ENCODE data around the gene KIAA0513.

Gene KIAA0513

DNA sequence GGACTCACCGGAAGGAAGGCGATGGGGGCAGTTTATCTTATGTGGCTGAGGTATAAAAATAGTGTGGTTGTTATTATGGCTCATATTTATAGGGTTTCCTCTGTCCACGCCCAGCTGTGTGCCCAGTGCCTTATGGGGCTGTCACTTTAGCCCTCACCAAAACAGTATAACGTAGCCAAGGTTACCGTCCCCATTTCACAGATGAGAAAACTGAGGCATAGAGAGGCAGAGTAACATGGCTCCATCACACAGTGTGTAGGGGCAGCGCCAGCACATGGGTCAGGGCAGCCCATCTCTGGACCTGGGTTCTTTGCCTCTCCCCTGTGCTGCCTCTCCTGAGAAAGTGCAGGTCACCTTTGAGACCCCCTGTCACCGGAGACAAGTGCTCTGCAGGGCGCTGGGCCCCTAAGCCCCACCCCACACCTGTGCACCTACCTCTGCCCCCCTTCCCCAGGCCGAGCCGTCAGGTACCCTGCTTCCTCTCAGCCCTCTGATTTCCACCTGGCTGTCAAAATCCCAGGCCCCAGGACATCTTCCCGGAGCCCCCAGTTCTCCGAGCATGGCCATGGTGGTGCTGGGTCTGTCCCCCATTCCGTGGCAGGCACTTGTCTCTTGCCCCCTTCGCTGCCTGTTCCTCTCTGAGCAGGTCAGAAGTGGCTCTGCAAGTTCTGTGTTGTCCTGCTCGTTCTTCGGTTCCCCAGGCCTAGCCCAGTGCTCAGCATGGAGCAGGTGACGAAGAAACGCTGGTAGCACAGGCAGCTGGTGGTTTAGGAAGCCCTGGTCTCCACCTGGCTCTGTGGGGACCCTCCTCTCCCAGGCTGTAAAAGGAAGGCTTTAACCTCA, 7.2 kb downstream of the KIAA0513 start:
- TF ChIP-seq CTCF (IDR thresholded peaks at IDR 0.05; ENCODE audit: insufficient read depth, low read depth, low read length, missing control alignments), result no peak
- H3K4me3 ChIP-seq (ENCODE audit: low read length), result no peak overlapping the region
- no peak for DNase-seq (ENCODE audit: low read depth)

GRCh38 chr16:85036236-85037049, 8.8 kb downstream of the KIAA0513 start:
- no peak for TF ChIP-seq CTCF (IDR thresholded peaks at IDR 0.05; ENCODE audit: insufficient read depth, low read depth, low read length, missing control alignments)
- H3K4me3 ChIP-seq (ENCODE audit: low read length), result no peak overlapping the region
- no peak for DNase-seq (ENCODE audit: low read depth)

DNA sequence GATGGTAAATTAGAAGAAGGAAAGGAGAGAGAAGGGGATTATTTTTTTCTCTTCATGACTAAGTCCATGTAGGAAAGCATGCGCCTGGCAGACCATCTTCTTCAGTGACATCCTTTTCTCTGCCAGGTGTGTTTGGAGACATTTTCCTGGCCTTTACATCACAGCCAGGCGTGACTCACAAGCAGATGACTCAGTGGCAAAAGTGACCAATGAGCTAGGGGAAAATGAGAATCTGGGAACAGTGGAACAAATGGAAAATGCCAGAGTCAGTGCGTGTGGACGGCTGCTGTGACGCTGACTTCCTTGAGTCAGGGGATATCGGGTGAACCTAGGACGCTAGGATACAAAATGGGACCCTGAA, 9.4 kb downstream of the KIAA0513 start:
- no peak for TF ChIP-seq CTCF (IDR thresholded peaks at IDR 0.05; ENCODE audit: insufficient read depth, low read depth, low read length, missing control alignments)
- H3K4me3 ChIP-seq (ENCODE audit: low read length), result no peak overlapping the region
- DNase-seq (ENCODE audit: low read depth), result peak; percentile 94

- no peak overlapping the region for H3K4me3 ChIP-seq (ENCODE audit: low read length)
- no peak for TF ChIP-seq CTCF (IDR thresholded peaks at IDR 0.05; ENCODE audit: insufficient read depth, low read depth, low read length, missing control alignments)
- DNase-seq (ENCODE audit: low read depth), result no peak
Observed at GRCh38 chr16:85037721-85038120, 10.1 kb downstream of the KIAA0513 start.

- H3K4me3 ChIP-seq (ENCODE audit: low read length), result no peak overlapping the region
- TF ChIP-seq CTCF (IDR thresholded peaks at IDR 0.05; ENCODE audit: insufficient read depth, low read depth, low read length, missing control alignments), result no peak
- DNase-seq (ENCODE audit: low read depth), result no peak
Observed at GRCh38 chr16:85040685-85041084, 13.1 kb downstream of the KIAA0513 start.

GRCh38 chr16:85041219-85042166, 13.9 kb downstream of the KIAA0513 start:
- no peak for TF ChIP-seq CTCF (IDR thresholded peaks at IDR 0.05; ENCODE audit: insufficient read depth, low read depth, low read length, missing control alignments)
- no peak overlapping the region for H3K4me3 ChIP-seq (ENCODE audit: low read length)
- no peak for DNase-seq (ENCODE audit: low read depth)

Data from epithelial cell of esophagus (primary cell).